ENCODE data around the gene GCK. TPM values are rescaled to one million over a fixed set of nuclear protein-coding genes. Genes with fewer than 3 reads are reported as not detected.

GCK gene
- total and polyA plus RNA-seq, 2 of the 13 experiments (the other 11 are each of a cell fraction or from before 2014, with no cell fraction given) = not detected

DNA sequence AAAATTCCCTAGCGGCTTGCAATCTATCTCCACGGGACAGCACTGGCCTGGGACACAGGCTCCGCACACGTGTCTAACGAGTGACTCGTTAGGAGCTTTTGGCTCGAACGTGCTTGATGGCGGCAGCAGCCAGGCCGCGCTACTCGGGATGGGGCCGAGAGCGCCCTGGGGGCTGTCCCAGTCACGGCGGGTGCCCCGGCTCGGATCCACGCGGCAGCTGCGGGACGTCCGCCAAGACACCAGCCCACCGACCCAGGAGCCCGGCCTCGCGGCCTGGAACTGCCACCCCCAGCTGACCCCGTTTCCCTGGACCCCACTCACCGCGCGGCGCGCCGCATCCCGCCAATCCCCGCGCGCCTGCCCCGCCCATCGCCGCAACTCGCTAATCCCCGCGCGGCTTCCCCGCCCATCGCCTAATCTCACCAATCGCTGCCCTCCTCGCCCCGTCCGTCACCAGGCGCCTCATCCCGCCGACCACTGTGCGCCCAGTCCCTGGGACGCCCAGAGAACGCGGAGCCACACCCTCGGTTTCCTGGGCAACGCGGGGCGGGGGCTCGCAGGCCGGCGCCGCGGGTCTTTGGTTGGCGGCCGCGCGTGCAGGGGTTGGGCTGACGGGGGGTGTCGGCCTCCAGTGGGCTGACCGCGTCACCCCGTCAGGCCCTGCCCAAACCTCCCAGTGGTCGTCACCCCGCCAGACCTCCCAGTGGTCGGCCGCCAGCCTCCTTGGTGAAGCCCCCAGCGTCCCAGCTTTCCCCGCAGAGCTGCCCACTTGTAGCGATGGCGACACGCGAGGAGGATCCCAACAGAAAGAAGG lies 65.8 kb downstream of the GCK start, which contains the start of gene POLD2 (continued):
- TF ChIP-seq, protein P1, sequence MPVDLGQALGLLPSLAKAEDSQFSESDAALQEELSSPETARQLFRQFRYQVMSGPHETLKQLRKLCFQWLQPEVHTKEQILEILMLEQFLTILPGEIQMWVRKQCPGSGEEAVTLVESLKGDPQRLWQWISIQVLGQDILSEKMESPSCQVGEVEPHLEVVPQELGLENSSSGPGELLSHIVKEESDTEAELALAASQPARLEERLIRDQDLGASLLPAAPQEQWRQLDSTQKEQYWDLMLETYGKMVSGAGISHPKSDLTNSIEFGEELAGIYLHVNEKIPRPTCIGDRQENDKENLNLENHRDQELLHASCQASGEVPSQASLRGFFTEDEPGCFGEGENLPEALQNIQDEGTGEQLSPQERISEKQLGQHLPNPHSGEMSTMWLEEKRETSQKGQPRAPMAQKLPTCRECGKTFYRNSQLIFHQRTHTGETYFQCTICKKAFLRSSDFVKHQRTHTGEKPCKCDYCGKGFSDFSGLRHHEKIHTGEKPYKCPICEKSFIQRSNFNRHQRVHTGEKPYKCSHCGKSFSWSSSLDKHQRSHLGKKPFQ (CRISPR knock-in tag; IDR thresholded peaks at IDR 0.05; ENCODE audit: insufficient replicate concordance) = peak; percentile 75
- TF ChIP-seq, protein P2, sequence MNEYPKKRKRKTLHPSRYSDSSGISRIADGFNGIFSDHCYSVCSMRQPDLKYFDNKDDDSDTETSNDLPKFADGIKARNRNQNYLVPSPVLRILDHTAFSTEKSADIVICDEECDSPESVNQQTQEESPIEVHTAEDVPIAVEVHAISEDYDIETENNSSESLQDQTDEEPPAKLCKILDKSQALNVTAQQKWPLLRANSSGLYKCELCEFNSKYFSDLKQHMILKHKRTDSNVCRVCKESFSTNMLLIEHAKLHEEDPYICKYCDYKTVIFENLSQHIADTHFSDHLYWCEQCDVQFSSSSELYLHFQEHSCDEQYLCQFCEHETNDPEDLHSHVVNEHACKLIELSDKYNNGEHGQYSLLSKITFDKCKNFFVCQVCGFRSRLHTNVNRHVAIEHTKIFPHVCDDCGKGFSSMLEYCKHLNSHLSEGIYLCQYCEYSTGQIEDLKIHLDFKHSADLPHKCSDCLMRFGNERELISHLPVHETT (CRISPR knock-in tag; conservative IDR thresholded peaks at IDR 0.05) = no peak
- TF ChIP-seq NAIF1 (CRISPR knock-in tag; IDR thresholded peaks at IDR 0.05; ENCODE audit: borderline replicate concordance) (no peak; the same call in 1 of the 2 replicates), ZFYVE20 (CRISPR knock-in tag; IDR thresholded peaks at IDR 0.05; ENCODE audit: borderline replicate concordance, low read depth) (no peak), ZNF34 (CRISPR knock-in tag; IDR thresholded peaks at IDR 0.05; ENCODE audit: borderline replicate concordance) (peak; percentile 47; the same call in 1 of the 2 replicates), ZNF746 (CRISPR knock-in tag; IDR thresholded peaks at IDR 0.05) (0 out of 2 replicates have a peak, but pooled peaks have one; percentile 22), MYC (CRISPR knock-in tag; IDR thresholded peaks at IDR 0.05; ENCODE audit: borderline replicate concordance) (peak; percentile 96), ZNF343 (CRISPR knock-in tag; IDR thresholded peaks at IDR 0.05) (peak; percentile 78), NR2F6 (IDR thresholded peaks at IDR 0.05) (no peak), NR2F6 (CRISPR knock-in tag; IDR thresholded peaks at IDR 0.05) (no peak), GTF3A (CRISPR knock-in tag; conservative IDR thresholded peaks at IDR 0.05) (no peak), CHD2 (IDR thresholded peaks at IDR 0.05; ENCODE audit: low read depth, low read length) (no peak), CCAR2 (optimal IDR thresholded peaks at IDR 0.05; ENCODE audit: low read depth, low read length) (no peak), NRL (CRISPR knock-in tag; IDR thresholded peaks at IDR 0.05; ENCODE audit: borderline replicate concordance) (peak; percentile 77; the same call in 1 of the 2 replicates), SALL1 (CRISPR knock-in tag; IDR thresholded peaks at IDR 0.05) (no peak), HNRNPL (IDR thresholded peaks at IDR 0.05; ENCODE audit: low read depth, low read length) (no peak), ZSCAN29 (CRISPR knock-in tag; conservative IDR thresholded peaks at IDR 0.05) (no peak)
- TF ChIP-seq, protein P3, sequence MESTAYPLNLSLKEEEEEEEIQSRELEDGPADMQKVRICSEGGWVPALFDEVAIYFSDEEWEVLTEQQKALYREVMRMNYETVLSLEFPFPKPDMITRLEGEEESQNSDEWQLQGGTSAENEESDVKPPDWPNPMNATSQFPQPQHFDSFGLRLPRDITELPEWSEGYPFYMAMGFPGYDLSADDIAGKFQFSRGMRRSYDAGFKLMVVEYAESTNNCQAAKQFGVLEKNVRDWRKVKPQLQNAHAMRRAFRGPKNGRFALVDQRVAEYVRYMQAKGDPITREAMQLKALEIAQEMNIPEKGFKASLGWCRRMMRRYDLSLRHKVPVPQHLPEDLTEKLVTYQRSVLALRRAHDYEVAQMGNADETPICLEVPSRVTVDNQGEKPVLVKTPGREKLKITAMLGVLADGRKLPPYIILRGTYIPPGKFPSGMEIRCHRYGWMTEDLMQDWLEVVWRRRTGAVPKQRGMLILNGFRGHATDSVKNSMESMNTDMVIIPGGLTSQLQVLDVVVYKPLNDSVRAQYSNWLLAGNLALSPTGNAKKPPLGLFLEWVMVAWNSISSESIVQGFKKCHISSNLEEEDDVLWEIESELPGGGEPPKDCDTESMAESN (CRISPR knock-in tag; conservative IDR thresholded peaks at IDR 0.05) = no peak; the same call in 1 of the 2 replicates
- TF ChIP-seq, protein P4, sequence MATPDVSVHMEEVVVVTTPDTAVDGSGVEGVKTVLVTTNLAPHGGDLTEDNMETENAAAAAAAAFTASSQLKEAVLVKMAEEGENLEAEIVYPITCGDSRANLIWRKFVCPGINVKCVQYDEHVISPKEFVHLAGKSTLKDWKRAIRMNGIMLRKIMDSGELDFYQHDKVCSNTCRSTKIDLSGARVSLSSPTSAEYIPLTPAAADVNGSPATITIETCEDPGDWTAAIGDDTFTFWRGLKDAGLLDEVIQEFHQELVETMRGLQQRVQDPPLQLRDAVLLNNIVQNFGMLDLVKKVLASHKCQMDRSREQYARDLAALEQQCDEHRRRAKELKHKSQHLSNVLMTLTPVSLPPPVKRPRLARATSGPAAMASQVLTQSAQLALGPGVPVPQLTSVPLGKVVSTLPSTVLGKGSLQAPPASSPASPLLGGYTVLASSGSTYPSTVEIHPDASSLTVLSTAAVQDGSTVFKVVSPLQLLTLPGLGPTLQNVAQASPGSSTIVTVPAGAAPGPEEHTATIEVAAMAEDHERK (CRISPR knock-in tag; IDR thresholded peaks at IDR 0.05; ENCODE audit: low read depth) = no peak
- TF ChIP-seq, protein P5, sequence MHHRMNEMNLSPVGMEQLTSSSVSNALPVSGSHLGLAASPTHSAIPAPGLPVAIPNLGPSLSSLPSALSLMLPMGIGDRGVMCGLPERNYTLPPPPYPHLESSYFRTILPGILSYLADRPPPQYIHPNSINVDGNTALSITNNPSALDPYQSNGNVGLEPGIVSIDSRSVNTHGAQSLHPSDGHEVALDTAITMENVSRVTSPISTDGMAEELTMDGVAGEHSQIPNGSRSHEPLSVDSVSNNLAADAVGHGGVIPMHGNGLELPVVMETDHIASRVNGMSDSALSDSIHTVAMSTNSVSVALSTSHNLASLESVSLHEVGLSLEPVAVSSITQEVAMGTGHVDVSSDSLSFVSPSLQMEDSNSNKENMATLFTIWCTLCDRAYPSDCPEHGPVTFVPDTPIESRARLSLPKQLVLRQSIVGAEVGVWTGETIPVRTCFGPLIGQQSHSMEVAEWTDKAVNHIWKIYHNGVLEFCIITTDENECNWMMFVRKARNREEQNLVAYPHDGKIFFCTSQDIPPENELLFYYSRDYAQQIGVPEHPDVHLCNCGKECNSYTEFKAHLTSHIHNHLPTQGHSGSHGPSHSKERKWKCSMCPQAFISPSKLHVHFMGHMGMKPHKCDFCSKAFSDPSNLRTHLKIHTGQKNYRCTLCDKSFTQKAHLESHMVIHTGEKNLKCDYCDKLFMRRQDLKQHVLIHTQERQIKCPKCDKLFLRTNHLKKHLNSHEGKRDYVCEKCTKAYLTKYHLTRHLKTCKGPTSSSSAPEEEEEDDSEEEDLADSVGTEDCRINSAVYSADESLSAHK (CRISPR knock-in tag; IDR thresholded peaks at IDR 0.05; ENCODE audit: borderline replicate concordance) = no peak

All from HepG2 (cell line).